Measurements from ENCODE around the gene FAM174B.

Gene FAM174B

DNA sequence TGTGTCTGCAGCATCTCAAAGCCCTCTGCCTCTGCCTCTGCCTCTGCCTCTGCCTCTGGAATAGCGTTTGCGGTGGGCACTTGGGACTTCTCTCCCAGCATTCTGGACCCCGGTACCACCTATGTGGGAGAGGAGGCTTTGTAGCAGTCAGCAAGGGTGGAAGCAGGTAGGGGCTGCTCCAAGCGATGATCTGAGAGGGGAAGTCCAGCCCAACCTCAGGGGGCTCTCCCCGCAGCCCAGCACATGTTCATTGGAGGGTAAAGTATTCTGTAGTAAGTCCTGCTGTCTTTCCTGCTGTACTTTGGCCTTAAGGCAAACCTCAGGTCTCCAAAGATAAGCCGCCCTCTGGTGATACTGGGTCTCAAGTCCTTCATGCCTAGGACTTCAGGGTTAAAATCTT is 68.6 kb downstream of the FAM174B start:
- DNase-seq (ENCODE audit: low read depth): no peak
- no peak overlapping the region for H3K4me3 ChIP-seq (ENCODE audit: low read depth, low read length)
- TF ChIP-seq, protein P1, sequence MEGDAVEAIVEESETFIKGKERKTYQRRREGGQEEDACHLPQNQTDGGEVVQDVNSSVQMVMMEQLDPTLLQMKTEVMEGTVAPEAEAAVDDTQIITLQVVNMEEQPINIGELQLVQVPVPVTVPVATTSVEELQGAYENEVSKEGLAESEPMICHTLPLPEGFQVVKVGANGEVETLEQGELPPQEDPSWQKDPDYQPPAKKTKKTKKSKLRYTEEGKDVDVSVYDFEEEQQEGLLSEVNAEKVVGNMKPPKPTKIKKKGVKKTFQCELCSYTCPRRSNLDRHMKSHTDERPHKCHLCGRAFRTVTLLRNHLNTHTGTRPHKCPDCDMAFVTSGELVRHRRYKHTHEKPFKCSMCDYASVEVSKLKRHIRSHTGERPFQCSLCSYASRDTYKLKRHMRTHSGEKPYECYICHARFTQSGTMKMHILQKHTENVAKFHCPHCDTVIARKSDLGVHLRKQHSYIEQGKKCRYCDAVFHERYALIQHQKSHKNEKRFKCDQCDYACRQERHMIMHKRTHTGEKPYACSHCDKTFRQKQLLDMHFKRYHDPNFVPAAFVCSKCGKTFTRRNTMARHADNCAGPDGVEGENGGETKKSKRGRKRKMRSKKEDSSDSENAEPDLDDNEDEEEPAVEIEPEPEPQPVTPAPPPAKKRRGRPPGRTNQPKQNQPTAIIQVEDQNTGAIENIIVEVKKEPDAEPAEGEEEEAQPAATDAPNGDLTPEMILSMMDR (IDR thresholded peaks at IDR 0.05; ENCODE audit: low read depth, low read length, missing control alignments): no peak
- in situ Hi-C loops (cut with HindIII; ENCODE audit: low sequenced_read_pairs): no loop called here

DNA sequence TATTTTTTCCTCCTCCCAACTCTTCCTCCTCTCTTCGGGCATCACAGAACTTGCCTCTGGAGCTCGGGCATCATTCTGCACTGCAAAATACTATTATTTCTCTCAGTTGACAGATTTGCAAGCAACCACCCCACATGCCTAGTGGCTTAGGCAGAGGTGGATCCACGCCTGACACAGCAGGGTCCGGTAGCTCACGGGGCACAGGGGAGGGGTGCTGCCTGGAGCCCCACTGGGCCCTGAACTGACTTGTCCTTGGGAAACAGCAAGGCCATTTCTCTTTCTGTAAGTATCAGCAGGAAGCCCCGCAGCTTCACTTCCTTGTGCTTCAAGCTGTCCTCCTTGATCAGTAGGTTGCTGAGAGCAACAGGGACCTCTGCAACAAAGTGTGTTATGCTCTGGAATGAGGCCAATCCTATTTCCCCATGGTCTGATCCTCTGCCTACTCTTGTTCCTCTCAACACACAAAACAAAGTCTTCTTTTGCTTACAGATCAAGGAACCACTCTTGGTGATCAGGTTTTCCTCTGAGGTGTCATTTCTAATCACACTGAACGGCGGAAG is 69.1 kb downstream of the FAM174B start:
- no peak for DNase-seq (ENCODE audit: low read depth)
- in situ Hi-C loops (cut with HindIII; ENCODE audit: low sequenced_read_pairs): no loop called here
- TF ChIP-seq, protein P1 (IDR thresholded peaks at IDR 0.05; ENCODE audit: low read depth, low read length, missing control alignments): no peak
- H3K4me3 ChIP-seq (ENCODE audit: low read depth, low read length): no peak overlapping the region

DNA sequence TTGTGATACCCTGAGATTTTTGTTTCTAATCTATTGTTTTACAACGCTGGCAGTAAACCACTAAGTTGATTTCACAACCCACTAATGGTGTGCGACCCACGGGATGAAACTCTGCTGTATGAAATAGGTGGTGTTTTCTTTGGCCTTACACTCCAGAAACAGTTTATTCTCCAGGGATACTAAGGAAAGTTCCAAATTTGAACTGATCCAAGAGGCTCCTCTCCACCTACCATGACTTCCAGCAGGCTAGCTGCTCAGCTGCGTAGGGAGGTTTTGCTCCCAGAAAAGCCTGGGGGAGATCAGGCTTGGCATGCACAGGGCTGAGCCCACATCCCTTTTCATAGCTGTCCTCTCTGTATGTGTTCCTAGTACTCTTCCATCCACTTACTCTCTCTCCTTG is 71.5 kb downstream of the FAM174B start:
- TF ChIP-seq, protein P1 (IDR thresholded peaks at IDR 0.05; ENCODE audit: low read depth, low read length, missing control alignments): no peak
- DNase-seq (ENCODE audit: low read depth): no peak
- H3K4me3 ChIP-seq (ENCODE audit: low read depth, low read length): no peak overlapping the region
- in situ Hi-C loops (cut with HindIII; ENCODE audit: low sequenced_read_pairs): no loop called here

DNA sequence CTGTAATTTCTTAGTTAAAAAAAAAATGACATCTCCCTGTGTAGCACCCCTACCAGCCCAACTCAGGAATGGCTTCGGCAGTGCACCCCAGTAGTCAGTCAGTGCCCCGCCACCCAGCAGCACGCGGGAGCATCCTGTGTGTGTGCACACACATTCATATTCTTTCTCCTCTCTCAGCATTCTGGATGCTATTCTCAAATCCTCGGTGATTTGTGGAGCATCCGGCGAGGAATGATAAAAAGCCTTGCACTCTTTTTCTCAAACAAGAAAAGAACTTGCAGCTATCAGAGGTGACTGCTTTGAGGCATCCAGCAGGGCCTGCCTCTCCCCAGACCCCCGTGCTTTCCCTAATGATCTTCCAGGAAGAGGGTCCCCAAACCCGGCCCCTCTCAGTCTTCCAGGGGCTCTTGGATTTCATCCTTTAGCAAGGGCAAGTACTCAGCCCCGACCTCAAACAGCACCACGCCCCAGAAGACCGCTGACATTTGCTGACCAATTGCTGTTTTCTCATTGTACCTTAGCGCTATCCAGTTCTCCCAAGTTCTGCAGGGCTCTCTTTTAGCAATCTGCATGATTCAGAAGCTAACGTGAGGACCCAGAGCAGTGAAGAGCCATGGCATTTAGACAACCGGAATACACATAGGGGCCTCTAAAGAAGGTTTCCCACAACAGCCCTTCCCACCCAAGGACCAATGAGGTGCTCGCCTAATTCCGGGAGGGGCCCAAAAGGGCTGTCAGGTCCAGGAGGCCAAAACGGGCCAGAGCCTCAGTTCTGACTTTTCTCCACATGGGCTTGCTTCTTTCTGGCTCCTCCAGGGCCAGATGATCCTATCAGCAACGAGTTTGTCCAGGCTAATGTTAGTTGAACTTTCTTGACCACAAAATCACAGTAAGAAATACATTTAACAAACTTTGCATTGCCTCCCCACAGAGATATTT is 72.2 kb downstream of the FAM174B start:
- in situ Hi-C loops (cut with HindIII; ENCODE audit: low sequenced_read_pairs): no loop called here
- no peak overlapping the region for H3K4me3 ChIP-seq (ENCODE audit: low read depth, low read length)
- DNase-seq (ENCODE audit: low read depth): no peak
- TF ChIP-seq, protein P1 (IDR thresholded peaks at IDR 0.05; ENCODE audit: low read depth, low read length, missing control alignments): no peak

DNA sequence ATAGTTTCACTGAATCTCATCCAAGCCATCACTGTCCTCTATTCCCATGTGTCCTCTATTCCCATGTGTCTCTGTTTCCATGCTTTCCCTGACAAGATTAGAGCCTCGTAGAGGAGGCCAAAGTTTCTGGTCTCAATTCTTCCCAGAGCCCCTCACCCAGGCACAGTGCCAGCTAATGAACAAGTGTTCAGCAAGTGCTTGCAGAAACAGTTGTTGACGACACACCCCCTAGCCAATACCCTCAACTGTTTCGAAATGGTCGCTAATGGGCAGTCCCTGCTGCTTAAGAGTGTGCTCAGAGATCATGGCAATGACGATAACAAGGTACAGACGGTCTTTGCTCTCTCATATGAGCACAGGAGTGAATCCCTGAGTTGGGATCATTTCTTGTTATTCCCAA is 73.4 kb downstream of the FAM174B start:
- TF ChIP-seq, protein P1 (IDR thresholded peaks at IDR 0.05; ENCODE audit: low read depth, low read length, missing control alignments): no peak
- no peak overlapping the region for H3K4me3 ChIP-seq (ENCODE audit: low read depth, low read length)
- in situ Hi-C loops (cut with HindIII; ENCODE audit: low sequenced_read_pairs): no loop called here
- no peak for DNase-seq (ENCODE audit: low read depth)

DNA sequence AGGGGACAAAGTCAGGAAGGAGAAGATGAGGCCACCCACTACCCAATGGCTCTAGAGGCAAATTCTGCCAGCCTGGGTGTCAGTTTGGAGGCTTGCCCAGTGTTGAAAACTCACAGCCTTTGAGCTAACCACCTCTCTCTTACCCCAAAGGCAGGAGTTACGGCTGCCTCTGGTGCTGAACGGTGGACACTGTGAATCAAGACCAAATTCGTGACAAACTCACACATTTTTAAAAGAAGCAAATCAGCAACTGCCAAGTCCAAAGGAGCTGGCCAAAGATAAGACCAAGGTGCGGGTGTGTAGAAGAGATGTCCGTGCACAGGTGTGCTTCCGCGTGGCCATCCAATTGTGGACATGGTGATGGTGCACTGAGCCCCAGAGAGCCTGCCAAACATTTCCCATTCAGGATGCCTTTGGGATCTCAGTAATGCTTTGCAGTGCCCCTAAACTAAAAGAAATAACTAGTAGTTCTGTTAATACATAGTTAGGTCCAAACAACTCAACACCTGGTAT is 74.6 kb downstream of the FAM174B start:
- TF ChIP-seq, protein P1 (IDR thresholded peaks at IDR 0.05; ENCODE audit: low read depth, low read length, missing control alignments): no peak
- in situ Hi-C loops (cut with HindIII; ENCODE audit: low sequenced_read_pairs): no loop called here
- no peak overlapping the region for H3K4me3 ChIP-seq (ENCODE audit: low read depth, low read length)
- DNase-seq (ENCODE audit: low read depth): no peak
